HEK293 (cell line): ENCODE results near the gene OR5L1.

Source experiments
- GLI4 ChIP-seq: fragments of 450-650 bp; formaldehyde crosslinking; IDR thresholded peaks from 2 replicates; pipeline ENCODE4 v1.5.1; 2016; ENCODE audit warnings: missing biosample characterization, missing genetic modification characterization
- KLF10 ChIP-seq: fragments of 450-650 bp; IDR thresholded peaks from 2 replicates; pipeline ENCODE4 v1.5.1; 2018; ENCODE audit warnings: missing biosample characterization, mild to moderate bottlenecking, missing genetic modification characterization
- SP3 ChIP-seq: fragments of 450-650 bp; formaldehyde crosslinking; IDR thresholded peaks from 2 replicates; pipeline ENCODE4 v1.5.1; 2016; ENCODE audit warnings: missing biosample characterization, missing genetic modification characterization
- ZNF146 ChIP-seq: fragments of 450-650 bp; formaldehyde crosslinking; IDR thresholded peaks from 2 replicates; pipeline ENCODE4 v1.5.1; 2016; ENCODE audit warnings: missing biosample characterization, missing genetic modification characterization
- ZNF324 ChIP-seq: fragments of 450-650 bp; formaldehyde crosslinking; IDR thresholded peaks from 2 replicates; pipeline ENCODE4 v1.5.1; 2016; ENCODE audit warnings: missing biosample characterization, missing genetic modification characterization
- ZNF416 ChIP-seq: fragments of 450-650 bp; formaldehyde crosslinking; IDR thresholded peaks from 2 replicates; pipeline ENCODE4 v1.5.1; 2016; ENCODE audit warnings: missing biosample characterization, missing genetic modification characterization
- ZNF510 ChIP-seq: fragments of 450-650 bp; formaldehyde crosslinking; IDR thresholded peaks from 2 replicates; pipeline ENCODE4 v1.5.1; 2018; ENCODE audit warnings: mild to moderate bottlenecking, missing genetic modification characterization, missing biosample characterization; ENCODE audit not compliant: insufficient replicate concordance
- ZNF558 ChIP-seq: fragments of 450-650 bp; formaldehyde crosslinking; IDR thresholded peaks from 2 replicates; pipeline ENCODE4 v1.5.1; 2016; ENCODE audit warnings: missing biosample characterization, missing genetic modification characterization
- TF ChIP-seq, protein P1 (sequence below): fragments of 450-650 bp; formaldehyde crosslinking; IDR thresholded peaks from 2 replicates; pipeline ENCODE4 v1.5.1; 2016; ENCODE audit warnings: missing biosample characterization, missing genetic modification characterization
- TF ChIP-seq, protein P2 (sequence below): fragments of 450-650 bp; formaldehyde crosslinking; IDR thresholded peaks from 2 replicates; pipeline ENCODE4 v1.5.0; 2017; ENCODE audit warnings: missing biosample characterization, missing genetic modification characterization, borderline replicate concordance

DNA sequence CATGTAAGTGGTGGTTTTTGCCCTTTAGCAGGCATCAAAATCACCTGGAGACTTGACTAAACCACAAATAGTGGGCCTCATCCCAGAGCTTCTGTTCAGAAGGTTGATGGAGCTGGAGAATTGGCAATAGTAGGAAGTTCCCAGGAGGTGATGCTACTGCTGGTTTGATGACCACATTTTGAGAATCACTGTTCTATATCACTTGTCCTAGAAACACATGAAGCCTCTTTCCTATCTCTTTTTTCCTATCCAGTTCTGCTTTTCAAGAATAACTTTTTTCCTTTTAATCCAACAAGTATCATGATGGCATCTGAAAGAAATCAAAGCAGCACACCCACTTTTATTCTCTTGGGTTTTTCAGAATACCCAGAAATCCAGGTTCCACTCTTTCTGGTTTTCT, 38.0 kb upstream of the OR5L1 start, which contains the start of gene OR5D13:
- TF ChIP-seq, protein P1, sequence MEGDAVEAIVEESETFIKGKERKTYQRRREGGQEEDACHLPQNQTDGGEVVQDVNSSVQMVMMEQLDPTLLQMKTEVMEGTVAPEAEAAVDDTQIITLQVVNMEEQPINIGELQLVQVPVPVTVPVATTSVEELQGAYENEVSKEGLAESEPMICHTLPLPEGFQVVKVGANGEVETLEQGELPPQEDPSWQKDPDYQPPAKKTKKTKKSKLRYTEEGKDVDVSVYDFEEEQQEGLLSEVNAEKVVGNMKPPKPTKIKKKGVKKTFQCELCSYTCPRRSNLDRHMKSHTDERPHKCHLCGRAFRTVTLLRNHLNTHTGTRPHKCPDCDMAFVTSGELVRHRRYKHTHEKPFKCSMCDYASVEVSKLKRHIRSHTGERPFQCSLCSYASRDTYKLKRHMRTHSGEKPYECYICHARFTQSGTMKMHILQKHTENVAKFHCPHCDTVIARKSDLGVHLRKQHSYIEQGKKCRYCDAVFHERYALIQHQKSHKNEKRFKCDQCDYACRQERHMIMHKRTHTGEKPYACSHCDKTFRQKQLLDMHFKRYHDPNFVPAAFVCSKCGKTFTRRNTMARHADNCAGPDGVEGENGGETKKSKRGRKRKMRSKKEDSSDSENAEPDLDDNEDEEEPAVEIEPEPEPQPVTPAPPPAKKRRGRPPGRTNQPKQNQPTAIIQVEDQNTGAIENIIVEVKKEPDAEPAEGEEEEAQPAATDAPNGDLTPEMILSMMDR (tag by site-specific recombination), result no peak
- TF ChIP-seq, protein P2, sequence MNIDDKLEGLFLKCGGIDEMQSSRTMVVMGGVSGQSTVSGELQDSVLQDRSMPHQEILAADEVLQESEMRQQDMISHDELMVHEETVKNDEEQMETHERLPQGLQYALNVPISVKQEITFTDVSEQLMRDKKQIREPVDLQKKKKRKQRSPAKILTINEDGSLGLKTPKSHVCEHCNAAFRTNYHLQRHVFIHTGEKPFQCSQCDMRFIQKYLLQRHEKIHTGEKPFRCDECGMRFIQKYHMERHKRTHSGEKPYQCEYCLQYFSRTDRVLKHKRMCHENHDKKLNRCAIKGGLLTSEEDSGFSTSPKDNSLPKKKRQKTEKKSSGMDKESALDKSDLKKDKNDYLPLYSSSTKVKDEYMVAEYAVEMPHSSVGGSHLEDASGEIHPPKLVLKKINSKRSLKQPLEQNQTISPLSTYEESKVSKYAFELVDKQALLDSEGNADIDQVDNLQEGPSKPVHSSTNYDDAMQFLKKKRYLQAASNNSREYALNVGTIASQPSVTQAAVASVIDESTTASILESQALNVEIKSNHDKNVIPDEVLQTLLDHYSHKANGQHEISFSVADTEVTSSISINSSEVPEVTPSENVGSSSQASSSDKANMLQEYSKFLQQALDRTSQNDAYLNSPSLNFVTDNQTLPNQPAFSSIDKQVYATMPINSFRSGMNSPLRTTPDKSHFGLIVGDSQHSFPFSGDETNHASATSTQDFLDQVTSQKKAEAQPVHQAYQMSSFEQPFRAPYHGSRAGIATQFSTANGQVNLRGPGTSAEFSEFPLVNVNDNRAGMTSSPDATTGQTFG, result no peak
- TF ChIP-seq KLF10 (no peak), ZNF416 (tag by site-specific recombination) (no peak), SP3 (tag by site-specific recombination) (no peak), ZNF146 (tag by site-specific recombination) (no peak), ZNF324 (tag by site-specific recombination) (no peak), ZNF510 (tag by site-specific recombination) (no peak), GLI4 (tag by site-specific recombination) (no peak), ZNF558 (tag by site-specific recombination) (no peak)
